Brain microvascular endothelial cell (primary cell): ENCODE results near the gene POLR3B.
"Not testable (repeated sequence)": the region's sequence is repeated elsewhere in the genome, so short reads cannot be mapped to it uniquely, and the experiment has no call there.

Experiments used
- DNase-seq: peaks from one replicate; pipeline ENCODE4 v3.0.0-alpha.2; 2020
- H3K27ac ChIP-seq: fragments of 250-450 bp; sonication (Bioruptor Pico); 2 replicates; pipeline ENCODE4 v1.5.1; 2020; ENCODE audit warnings: mild to moderate bottlenecking, moderate library complexity
- H3K27me3 ChIP-seq: fragments of 250-450 bp; sonication (Bioruptor Pico); replicated peaks from 2 replicates; pipeline ENCODE4 v1.5.1; 2020; ENCODE audit warnings: mild to moderate bottlenecking
- H3K36me3 ChIP-seq: fragments of 250-450 bp; sonication (Bioruptor Pico); replicated peaks from 2 replicates; pipeline ENCODE4 v1.5.1; 2020; ENCODE audit warnings: mild to moderate bottlenecking
- H3K4me3 ChIP-seq: 2 replicates; pipeline ENCODE4 v1.5.1; 2011; ENCODE audit warnings: low read depth, mild to moderate bottlenecking, control low read depth, low read length, moderate library complexity
- in situ Hi-C: cut with HindIII; loops from 2 replicates; pipeline ENCODE4 v1.10.0; 2017; ENCODE audit warnings: low sequenced_read_pairs, low pct_ligation_motif_present
- TF ChIP-seq, protein P1 (sequence below): IDR thresholded peaks from 2 replicates; pipeline ENCODE4 v1.5.1; 2011; ENCODE audit warnings: low read depth, mild to moderate bottlenecking, moderate library complexity, low read length, control low read depth, inconsistent platforms; ENCODE audit errors: missing control alignments

POLR3B gene

DNA sequence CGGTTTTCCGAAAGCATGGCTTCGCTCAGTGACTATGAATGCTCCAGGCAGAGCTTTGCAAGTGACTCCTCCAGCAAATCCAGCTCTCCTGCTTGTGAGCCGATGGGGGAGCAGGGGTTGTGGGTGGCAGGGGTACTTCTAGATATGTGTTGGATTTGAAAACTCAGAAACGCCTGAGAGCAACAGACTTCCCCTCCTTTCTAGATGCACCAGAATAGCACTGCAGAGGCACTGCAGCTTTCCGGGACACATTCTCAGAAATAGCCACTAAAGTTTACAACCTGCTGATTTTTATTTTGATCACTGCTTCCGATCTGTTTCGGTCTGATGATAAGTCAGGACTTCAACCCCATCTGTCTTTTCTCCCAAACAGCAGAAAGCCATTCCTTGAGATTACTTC lies 46.4 kb upstream of the POLR3B start:
- H3K4me3 ChIP-seq: no peak overlapping the region
- no peaks in the 10 kb centered on the region for H3K27me3 ChIP-seq
- DNase-seq: no peak
- H3K27ac ChIP-seq: no peak overlapping the region
- TF ChIP-seq, protein P1, sequence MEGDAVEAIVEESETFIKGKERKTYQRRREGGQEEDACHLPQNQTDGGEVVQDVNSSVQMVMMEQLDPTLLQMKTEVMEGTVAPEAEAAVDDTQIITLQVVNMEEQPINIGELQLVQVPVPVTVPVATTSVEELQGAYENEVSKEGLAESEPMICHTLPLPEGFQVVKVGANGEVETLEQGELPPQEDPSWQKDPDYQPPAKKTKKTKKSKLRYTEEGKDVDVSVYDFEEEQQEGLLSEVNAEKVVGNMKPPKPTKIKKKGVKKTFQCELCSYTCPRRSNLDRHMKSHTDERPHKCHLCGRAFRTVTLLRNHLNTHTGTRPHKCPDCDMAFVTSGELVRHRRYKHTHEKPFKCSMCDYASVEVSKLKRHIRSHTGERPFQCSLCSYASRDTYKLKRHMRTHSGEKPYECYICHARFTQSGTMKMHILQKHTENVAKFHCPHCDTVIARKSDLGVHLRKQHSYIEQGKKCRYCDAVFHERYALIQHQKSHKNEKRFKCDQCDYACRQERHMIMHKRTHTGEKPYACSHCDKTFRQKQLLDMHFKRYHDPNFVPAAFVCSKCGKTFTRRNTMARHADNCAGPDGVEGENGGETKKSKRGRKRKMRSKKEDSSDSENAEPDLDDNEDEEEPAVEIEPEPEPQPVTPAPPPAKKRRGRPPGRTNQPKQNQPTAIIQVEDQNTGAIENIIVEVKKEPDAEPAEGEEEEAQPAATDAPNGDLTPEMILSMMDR: no peak
- H3K36me3 ChIP-seq: no peaks in the 10 kb centered on the region
- in situ Hi-C loops: no loop called here

DNA sequence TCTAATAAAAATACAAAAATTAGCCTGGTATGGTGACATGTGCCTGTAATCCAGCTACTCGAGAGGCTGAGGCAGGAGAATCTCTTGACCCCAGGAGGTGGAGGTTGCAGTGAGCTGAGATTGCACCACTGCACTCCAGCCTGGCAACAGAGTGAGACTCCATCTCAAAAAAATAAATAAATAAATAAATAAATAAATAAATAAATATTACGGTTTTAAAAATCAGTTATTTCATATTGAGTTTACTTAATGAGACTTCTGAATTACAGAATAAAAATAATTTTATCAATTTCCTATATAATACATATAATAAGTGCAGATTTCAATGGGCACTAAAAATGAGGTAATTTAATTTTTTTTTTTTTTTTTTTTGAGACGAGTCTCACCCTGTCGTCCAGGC lies 44.1 kb upstream of the POLR3B start:
- H3K27me3 ChIP-seq, H3K36me3 ChIP-seq, H3K4me3 ChIP-seq, H3K27ac ChIP-seq, in situ Hi-C loops, DNase-seq: not testable (repeated sequence)

DNA sequence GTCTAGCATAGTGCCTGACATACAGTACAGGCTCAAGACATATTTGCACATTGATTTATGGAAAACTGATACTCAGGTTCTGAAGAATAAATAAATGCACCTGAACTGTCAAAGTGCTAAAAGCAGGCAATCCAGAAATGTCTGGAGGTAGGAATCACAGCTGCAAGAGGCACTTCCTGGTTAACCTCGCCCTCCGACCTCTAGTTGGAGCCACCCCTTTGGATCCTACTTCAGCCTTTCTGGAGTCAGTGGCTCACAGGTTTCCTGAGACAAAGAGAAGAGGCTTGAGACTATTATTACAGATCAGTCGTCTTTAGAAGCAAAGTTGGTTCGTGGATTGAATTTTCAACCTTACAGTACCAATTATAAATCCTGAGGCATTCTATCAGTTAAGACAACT lies 42.0 kb upstream of the POLR3B start:
- H3K36me3 ChIP-seq: no peaks in the 10 kb centered on the region
- no peak overlapping the region for H3K27ac ChIP-seq
- in situ Hi-C loops: no loop called here
- H3K4me3 ChIP-seq: no peak overlapping the region
- TF ChIP-seq, protein P1: no peak
- no peak for DNase-seq
- H3K27me3 ChIP-seq: no peaks in the 10 kb centered on the region

DNA sequence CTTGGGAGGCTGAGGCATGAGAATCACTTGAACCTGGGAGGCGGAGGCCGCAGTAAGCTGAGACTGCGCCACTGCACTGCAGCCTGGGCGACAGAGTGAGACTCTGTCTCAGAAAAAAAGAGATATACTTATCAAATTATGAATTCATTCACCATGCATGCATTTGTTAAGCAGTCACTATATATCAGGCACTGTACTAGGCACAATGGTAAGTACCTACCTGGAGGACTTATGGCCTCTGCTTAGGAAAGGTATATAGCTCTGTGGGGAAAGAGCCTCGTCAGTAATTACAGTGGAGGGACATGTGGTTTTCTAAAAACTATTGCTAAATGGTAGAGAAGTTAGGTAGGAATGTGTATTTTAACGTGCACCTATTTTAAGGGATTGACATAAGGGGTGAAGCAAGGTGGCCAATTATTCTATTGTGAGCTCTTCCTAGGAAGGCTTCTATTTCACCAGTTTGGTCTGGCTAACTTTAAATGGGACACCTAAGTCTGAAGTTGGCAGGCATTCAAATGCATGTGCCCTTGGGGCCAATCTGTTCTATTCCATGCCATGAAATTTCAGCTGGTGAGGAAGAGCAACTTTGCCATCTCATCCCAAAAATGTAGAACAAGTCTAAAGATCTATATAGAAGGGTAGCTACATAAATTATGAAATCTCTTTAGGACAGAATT lies 40.0 kb upstream of the POLR3B start:
- H3K4me3 ChIP-seq: no peak overlapping the region
- H3K27ac ChIP-seq: no peak overlapping the region
- no peaks in the 10 kb centered on the region for H3K36me3 ChIP-seq
- no peak for DNase-seq
- no peaks in the 10 kb centered on the region for H3K27me3 ChIP-seq
- in situ Hi-C loops: no loop called here
- TF ChIP-seq, protein P1: no peak

DNA sequence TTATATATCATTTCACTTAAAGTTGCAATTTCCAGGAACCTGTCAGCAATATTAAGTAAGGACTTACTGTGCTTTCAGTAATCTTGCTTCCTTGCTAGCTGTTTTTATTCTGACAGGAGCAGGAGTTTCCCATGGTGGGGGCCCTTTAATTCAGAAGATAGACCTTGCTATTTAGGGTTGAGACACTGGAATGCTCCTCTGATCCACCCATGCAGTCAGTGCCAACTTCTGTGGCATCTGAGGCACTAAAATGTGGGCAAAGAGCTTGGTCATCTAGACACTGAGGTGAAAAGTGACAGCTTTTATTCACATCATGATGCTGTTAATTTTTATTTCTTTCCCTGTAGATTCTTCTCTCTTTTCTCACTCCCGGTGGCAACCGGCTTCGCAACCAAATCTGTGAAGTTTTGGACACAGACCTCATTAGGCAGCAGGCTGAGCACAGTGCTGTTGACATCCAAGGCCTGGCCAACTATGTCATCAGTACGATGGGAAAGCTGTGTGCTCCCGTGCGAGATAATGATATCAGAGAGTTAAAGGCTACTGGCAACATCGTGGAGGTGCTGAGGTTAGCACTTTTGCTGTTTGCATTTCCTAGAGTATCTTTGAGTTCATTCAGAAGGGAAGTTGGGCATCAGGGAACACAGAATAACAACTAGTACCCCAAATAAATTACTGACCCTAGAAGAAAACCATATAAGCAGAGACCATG lies 36.3 kb upstream of the POLR3B start:
- no peak overlapping the region for H3K4me3 ChIP-seq
- in situ Hi-C loops: no loop called here
- no peaks in the 10 kb centered on the region for H3K27me3 ChIP-seq
- no peaks in the 10 kb centered on the region for H3K36me3 ChIP-seq
- TF ChIP-seq, protein P1: no peak
- no peak for DNase-seq
- no peak overlapping the region for H3K27ac ChIP-seq

DNA sequence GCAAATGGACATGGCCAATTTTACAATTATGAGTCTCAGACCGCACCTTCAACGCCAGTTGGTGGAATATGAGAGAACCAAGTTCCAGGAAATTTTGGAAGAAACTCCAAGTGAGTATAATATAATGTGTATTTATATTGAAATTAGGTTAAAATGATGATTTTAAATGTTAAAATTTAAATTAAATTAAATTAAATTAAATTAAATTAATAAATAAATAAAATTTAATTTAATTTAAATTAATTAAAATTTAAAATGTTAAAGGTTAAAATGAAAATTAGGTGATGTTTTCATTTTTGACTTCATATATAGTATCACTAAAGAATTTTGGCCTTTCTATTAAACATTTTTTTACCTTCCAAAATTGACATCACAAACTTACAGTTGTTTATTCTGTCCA lies 34.0 kb upstream of the POLR3B start:
- Histone ChIP-seq H3K4me3 (no peak overlapping the region), H3K36me3 (no peaks in the 10 kb centered on the region), H3K27me3 (no peaks in the 10 kb centered on the region), H3K27ac (no peak overlapping the region)
- in situ Hi-C loops: no loop called here
- no peak for DNase-seq
- TF ChIP-seq, protein P1: no peak
